PC-9 (cell line): ENCODE measurements around the gene MANBA.

Source experiments
- CTCF ChIP-seq: fragments of 200-600 bp; sonication (generic); conservative IDR thresholded peaks from 2 replicates; pipeline ENCODE4 v1.6.1; 2017; ENCODE audit warnings: mixed run types, antibody characterized with exemption, mild to moderate bottlenecking, moderate library complexity
- EZH2 ChIP-seq: fragments of 200-600 bp; sonication (generic); IDR thresholded peaks from 2 replicates; pipeline ENCODE4 v1.8.0; 2017; ENCODE audit warnings: antibody characterized with exemption, low read depth

- TF ChIP-seq CTCF (no peak), EZH2 (no peak)
Observed at GRCh38 chr4:102606261-102606660, 154.5 kb downstream of the MANBA start.
